ENCODE data around the gene PAK2. TPM values are rescaled to one million over a fixed set of nuclear protein-coding genes. Genes with fewer than 3 reads are reported as not detected.

The PAK2 gene
- total RNA-seq, 1 donor from 2014 or later: 52.1 TPM

DNA sequence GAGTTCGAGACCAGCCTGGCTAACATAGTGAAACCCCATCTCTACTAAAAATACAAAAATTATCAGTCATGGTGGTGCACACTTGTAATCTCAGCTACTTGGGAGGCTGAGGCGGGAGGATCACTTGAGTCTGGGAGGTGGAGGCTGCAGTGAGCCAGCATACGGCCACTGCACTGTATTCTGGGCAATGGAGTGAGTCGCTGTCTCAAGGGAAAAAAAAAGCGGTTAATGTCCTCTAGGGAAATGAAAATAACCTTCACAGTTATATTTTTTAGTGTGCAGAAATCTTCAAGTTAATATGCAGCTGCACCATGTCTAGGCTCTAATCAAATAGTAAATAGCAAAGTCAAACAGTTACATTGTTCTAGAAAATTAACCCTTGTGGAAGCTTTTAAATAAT lies 42.4 kb upstream of the PAK2 start:
- H3K4me3 ChIP-seq (ENCODE audit: low read depth, low read length): no peak overlapping the region
- TF ChIP-seq, protein P1, sequence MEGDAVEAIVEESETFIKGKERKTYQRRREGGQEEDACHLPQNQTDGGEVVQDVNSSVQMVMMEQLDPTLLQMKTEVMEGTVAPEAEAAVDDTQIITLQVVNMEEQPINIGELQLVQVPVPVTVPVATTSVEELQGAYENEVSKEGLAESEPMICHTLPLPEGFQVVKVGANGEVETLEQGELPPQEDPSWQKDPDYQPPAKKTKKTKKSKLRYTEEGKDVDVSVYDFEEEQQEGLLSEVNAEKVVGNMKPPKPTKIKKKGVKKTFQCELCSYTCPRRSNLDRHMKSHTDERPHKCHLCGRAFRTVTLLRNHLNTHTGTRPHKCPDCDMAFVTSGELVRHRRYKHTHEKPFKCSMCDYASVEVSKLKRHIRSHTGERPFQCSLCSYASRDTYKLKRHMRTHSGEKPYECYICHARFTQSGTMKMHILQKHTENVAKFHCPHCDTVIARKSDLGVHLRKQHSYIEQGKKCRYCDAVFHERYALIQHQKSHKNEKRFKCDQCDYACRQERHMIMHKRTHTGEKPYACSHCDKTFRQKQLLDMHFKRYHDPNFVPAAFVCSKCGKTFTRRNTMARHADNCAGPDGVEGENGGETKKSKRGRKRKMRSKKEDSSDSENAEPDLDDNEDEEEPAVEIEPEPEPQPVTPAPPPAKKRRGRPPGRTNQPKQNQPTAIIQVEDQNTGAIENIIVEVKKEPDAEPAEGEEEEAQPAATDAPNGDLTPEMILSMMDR (conservative IDR thresholded peaks at IDR 0.05; ENCODE audit: low read depth, low read length): no peak

DNA sequence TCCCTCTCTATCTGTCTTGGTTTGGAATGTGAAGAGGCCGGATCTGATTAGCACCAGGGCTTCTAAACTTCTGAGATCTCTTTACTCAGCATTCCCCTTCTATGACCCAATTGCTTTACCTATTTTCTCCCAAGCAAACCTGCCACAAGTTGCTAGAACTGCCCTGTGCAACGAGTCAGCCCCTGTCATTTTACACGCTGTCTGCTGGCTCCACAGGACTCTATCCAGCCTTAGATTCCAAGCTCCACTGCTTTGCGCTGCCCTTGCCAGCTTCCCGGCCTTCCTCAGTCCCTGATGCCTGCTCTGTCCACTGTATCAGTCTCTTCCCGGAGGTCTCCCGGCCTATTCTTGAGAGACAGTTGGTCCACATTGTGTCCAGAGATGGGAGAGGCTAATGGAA lies 39.9 kb upstream of the PAK2 start:
- H3K4me3 ChIP-seq (ENCODE audit: low read depth, low read length): no peak overlapping the region
- DNase-seq (ENCODE audit: low read depth): no peak
- TF ChIP-seq, protein P1 (conservative IDR thresholded peaks at IDR 0.05; ENCODE audit: low read depth, low read length): no peak

More for the DNA sequence above, 42.4 kb upstream of the PAK2 start:
- no peak for DNase-seq (ENCODE audit: low read depth)

GRCh38 chr3:196700801-196701200 lies 38.9 kb upstream of the PAK2 start:
- TF ChIP-seq, protein P1 (conservative IDR thresholded peaks at IDR 0.05; ENCODE audit: low read depth, low read length): no peak
- no peak overlapping the region for H3K4me3 ChIP-seq (ENCODE audit: low read depth, low read length)
- no peak for DNase-seq (ENCODE audit: low read depth)

GRCh38 chr3:196706327-196706726 lies 33.3 kb upstream of the PAK2 start:
- DNase-seq (ENCODE audit: low read depth): no peak
- TF ChIP-seq, protein P1 (conservative IDR thresholded peaks at IDR 0.05; ENCODE audit: low read depth, low read length): no peak
- H3K4me3 ChIP-seq (ENCODE audit: low read depth, low read length): no peak overlapping the region

- DNase-seq (ENCODE audit: low read depth): no peak
- no peak overlapping the region for H3K4me3 ChIP-seq (ENCODE audit: low read depth, low read length)
- TF ChIP-seq, protein P1 (conservative IDR thresholded peaks at IDR 0.05; ENCODE audit: low read depth, low read length): no peak
These were observed 32.9 kb upstream of the PAK2 start for GRCh38 chr3:196706731-196707130.

GRCh38 chr3:196707566-196707965 lies 32.1 kb upstream of the PAK2 start:
- no peak overlapping the region for H3K4me3 ChIP-seq (ENCODE audit: low read depth, low read length)
- DNase-seq (ENCODE audit: low read depth): no peak
- TF ChIP-seq, protein P1 (conservative IDR thresholded peaks at IDR 0.05; ENCODE audit: low read depth, low read length): no peak

GRCh38 chr3:196708467-196708866 lies 31.2 kb upstream of the PAK2 start:
- DNase-seq (ENCODE audit: low read depth): no peak
- no peak overlapping the region for H3K4me3 ChIP-seq (ENCODE audit: low read depth, low read length)
- TF ChIP-seq, protein P1 (conservative IDR thresholded peaks at IDR 0.05; ENCODE audit: low read depth, low read length): no peak

All from epithelial cell of proximal tubule (primary cell).